GM19463 (cell line): ENCODE measurements around the gene NEDD8.
A peak's percentile ranks its signal among the peaks of the same experiment; 100 is the strongest.

ENCODE experiments used
- ATAC-seq: cut with Tn5 transposase; IDR thresholded peaks from one replicate; pipeline ENCODE4 v1.9.1; 2021; ENCODE audit warnings: mild to moderate bottlenecking, moderate library complexity; ENCODE audit not compliant: unreplicated experiment

Gene NEDD8

GRCh38 chr14:24182110-24182882 is 49.9 kb downstream of the NEDD8 start:
- no peak for ATAC-seq

DNA sequence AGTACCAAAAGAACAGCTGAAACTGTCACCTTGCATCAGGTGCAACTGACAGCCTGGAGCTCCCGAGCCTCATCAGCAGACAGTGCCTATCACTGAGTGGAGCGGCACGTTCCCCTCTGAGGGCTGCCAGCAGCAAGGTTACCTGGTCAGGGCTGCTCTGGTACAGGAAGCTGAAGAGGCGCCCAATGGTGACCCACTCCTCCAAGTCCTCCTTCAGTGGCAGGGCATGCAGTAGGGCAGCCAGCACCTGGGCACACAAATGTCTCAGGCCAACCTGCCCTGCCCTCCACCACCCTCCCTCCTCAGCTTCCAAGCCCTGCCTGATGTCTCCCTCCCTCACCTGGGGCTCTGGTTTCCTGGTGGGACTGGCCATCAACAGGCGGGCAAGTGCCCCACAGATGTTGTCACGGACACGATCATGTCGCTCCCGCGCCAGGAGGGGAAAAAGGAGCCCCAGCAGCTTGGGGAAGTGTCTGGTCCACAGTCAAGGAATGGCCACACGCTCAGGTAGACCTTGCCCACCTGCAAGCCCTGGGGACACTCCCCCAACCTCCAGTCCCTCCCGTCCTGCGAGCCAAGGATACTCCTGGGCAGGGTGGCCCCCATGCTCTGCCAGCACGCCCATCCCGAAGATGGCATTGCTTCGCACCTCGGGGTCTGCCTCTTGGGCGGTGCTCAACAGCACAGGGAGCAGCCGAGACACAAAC is 50.6 kb downstream of the NEDD8 start:
- no peak for ATAC-seq

- no peak for ATAC-seq
Measured at GRCh38 chr14:24179961-24180796, 52.0 kb downstream of the NEDD8 start.

GRCh38 chr14:24179294-24179960 is 52.7 kb downstream of the NEDD8 start:
- ATAC-seq, result no peak

- ATAC-seq, result no peak
Measured at GRCh38 chr14:24178399-24179178, 53.6 kb downstream of the NEDD8 start.

DNA sequence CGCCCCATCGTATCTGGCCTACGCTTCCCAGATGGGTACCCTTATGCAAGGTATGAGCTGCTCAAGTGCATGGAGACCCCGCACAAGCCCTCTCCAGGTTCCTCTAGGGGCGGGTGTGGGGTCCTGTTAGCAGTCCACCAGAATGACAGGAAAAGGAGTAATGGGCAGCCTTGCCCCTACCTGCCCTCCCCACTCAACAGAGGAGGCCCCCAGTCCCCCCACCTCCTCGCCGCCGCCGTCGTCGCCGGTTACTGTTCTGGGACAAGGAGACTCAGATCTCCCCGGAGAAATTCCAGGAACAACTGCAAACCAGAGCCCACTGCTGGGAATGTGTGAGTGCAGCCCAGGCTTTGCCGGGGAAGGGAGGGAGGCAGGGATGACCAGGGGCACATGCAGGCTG is 54.3 kb downstream of the NEDD8 start:
- no peak for ATAC-seq

DNA sequence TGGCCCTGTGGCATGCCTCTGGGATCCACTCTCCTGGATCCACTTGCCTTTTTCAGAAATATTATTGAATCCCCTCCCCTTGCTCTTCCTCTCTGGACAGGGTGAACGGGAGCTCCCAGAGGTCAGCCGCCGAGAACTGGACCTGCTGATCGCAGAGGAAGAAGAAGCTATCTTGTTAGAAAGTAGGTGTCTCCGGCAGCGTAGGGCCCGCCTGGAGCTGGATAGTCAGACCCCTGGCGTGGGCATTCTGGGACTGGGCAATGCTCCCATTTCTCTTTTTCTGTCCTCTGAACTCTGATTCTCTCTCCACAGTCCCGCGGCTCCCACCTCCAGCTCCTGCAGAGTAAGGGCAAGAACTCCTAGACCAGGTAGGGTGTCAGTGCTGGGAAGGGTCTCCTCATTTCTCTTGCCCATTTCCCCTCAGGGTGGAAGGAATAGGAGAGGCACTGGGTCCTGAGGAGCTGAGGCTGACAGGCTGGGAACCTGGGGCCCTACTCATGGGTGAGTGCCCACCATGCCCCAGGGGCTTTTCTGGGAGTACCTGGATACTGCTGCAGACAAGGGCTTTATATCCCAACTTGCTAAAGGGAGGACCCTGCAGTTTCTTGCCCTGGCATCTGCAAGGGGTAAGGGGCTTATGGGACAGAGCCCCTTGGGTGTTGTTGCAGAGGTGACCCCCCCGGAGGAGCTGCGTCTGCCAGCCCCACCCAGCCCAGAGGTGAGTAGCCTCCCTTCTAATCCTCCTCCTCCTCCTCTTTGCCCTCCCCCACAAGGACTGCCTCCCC is 54.9 kb downstream of the NEDD8 start:
- no peak for ATAC-seq

- ATAC-seq, result no peak
Measured at GRCh38 chr14:24176599-24176998, 55.6 kb downstream of the NEDD8 start.

DNA sequence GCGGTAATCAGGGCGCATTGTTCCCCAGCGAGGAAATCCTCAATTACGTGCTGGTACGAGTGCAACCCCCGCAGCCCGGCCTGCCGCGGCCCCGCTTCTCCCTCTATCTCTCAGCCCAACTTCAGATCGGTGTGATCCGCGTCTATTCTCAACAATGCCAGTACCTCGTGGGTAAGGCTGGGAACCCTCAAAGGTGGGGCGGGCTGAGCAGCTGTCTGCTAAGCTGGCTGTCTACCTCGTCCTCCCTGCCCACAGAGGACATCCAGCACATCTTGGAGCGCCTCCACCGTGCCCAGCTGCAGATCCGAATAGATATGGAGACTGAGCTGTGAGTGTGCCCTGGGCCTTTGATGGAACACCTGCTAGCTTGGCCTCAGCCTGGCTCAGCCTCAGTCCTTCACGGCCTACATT is 59.3 kb downstream of the NEDD8 start:
- no peak for ATAC-seq

GRCh38 chr14:24172261-24172860 is 59.8 kb downstream of the NEDD8 start:
- ATAC-seq, result no peak

GRCh38 chr14:24171422-24172260 is 60.5 kb downstream of the NEDD8 start, which contains the start of gene REC8:
Gene REC8, plus strand, starts transcription at chr14:24172080. Its CDS starts 473 bp downstream, at chr14:24172553.
- peak; percentile 80 for ATAC-seq

GRCh38 chr14:24167469-24168114 is 64.6 kb downstream of the NEDD8 start:
- ATAC-seq, result no peak
